A673 (cell line): ENCODE results near the gene KAT8. TPM values are rescaled to one million over a fixed set of nuclear protein-coding genes. Genes with fewer than 3 reads are reported as not detected.

Experiments used
- BruUV-seq: library from RNA; stranded (reverse); fragments of 400-500 nt; replicated peaks from 2 replicates; lab custom pipeline; 2021; lab: Mats Ljungman, UMichigan
- CTCF ChIA-PET: fragments of 300-600 bp; sonication (Branson Sonifier 250); formaldehyde crosslinking; loops from one replicate; lab custom pipeline; 2022; ENCODE audit warnings: antibody characterized with exemption; lab: Charles Lee
- POLR2A ChIA-PET: fragments of 300-600 bp; sonication (Branson Sonifier 250); formaldehyde crosslinking; loops from one replicate; lab custom pipeline; 2022; ENCODE audit warnings: antibody characterized with exemption; ENCODE audit not compliant: low non-redundant PET; lab: Charles Lee
- DNase-seq: peaks from one replicate; pipeline ENCODE4 v3.0.0-alpha.2; 2015; ENCODE audit warnings: low spot score
- H3K27ac ChIP-seq: fragments of 200-600 bp; sonication (generic); 2 replicates; pipeline ENCODE4 v1.5.1; 2016; ENCODE audit warnings: mixed run types, low read depth, mild to moderate bottlenecking, mixed read lengths, antibody characterized with exemption, low read length; ENCODE audit not compliant: poor library complexity, severe bottlenecking
- H3K27me3 ChIP-seq: fragments of 200-600 bp; sonication (generic); replicated peaks from 2 replicates; pipeline ENCODE4 v1.6.1; 2017; ENCODE audit warnings: mixed run types, low read depth, mild to moderate bottlenecking, mixed read lengths, antibody characterized with exemption, low read length; ENCODE audit not compliant: insufficient read depth, poor library complexity
- H3K36me3 ChIP-seq: fragments of 200-600 bp; sonication (generic); 2 replicates; pipeline ENCODE4 v1.6.1; 2016; ENCODE audit warnings: mixed run types, mild to moderate bottlenecking, mixed read lengths, antibody characterized with exemption, low read length; ENCODE audit not compliant: insufficient read depth, poor library complexity, severe bottlenecking
- H3K4me1 ChIP-seq: fragments of 200-600 bp; sonication (generic); 2 replicates; pipeline ENCODE4 v1.6.1; 2017; ENCODE audit warnings: mixed run types, mild to moderate bottlenecking, mixed read lengths, antibody characterized with exemption, low read length; ENCODE audit not compliant: insufficient read depth, poor library complexity, severe bottlenecking
- H3K4me3 ChIP-seq: fragments of 200-600 bp; sonication (generic); 2 replicates; pipeline ENCODE4 v1.5.1; 2016; ENCODE audit warnings: low read depth, mixed run types, mild to moderate bottlenecking, mixed read lengths, low read length; ENCODE audit not compliant: poor library complexity, severe bottlenecking
- H3K9me3 ChIP-seq: fragments of 200-600 bp; sonication (generic); 2 replicates; pipeline ENCODE4 v1.6.1; 2016; ENCODE audit warnings: mixed run types, low read depth, mild to moderate bottlenecking, mixed read lengths, antibody characterized with exemption, low read length; ENCODE audit not compliant: poor library complexity, severe bottlenecking
- CTCF ChIP-seq: fragments of 300-800, 200-600 bp; sonication (generic); conservative IDR thresholded peaks from 2 replicates; pipeline ENCODE4 v1.5.1; 2017; ENCODE audit warnings: low read depth, mild to moderate bottlenecking, antibody characterized with exemption, low read length, moderate library complexity, mixed read lengths
- EZH2 ChIP-seq: fragments of 200-600 bp; sonication (generic); IDR thresholded peaks from 2 replicates; pipeline ENCODE4 v1.6.1; 2017; ENCODE audit warnings: borderline replicate concordance, low read depth, mild to moderate bottlenecking, mixed read lengths, antibody characterized with exemption, low read length; ENCODE audit not compliant: poor library complexity, severe bottlenecking
- intact Hi-C: fragments of 100-400 bp; cut with micrococcal nuclease; formaldehyde crosslinking; loops from one replicate; pipeline ENCODE4 v1.10.0; 2022; ENCODE audit not compliant: unreplicated experiment
- total RNA-seq: library from RNA; stranded (reverse); gene quantifications from 2 replicates; pipeline ENCODE4 v1.2.3, GENCODE V29; 2021

The KAT8 gene
- total RNA-seq, 1 experiment from 2014 or later: 65.4 TPM

GRCh38 chr16:31134091-31134571 lies 16.7 kb downstream of the KAT8 start:
- Histone ChIP-seq H3K9me3 (no peaks in the 10 kb centered on the region), H3K4me3 (no peak overlapping the region), H3K36me3 (peaks cover 8% of the 10 kb centered on the region), H3K27ac (no peak overlapping the region), H3K4me1 (no peaks in the 10 kb centered on the region), H3K27me3 (no peaks in the 10 kb centered on the region)
- intact Hi-C loops: no loop called here
- POLR2A ChIA-PET: no interaction called here
- CTCF ChIA-PET: no interaction called here
- TF ChIP-seq CTCF (no peak), EZH2 (no peak)
- DNase-seq: no peak
- BruUV-seq: no TSS peak

- Histone ChIP-seq H3K9me3 (no peaks in the 10 kb centered on the region), H3K27ac (no peak overlapping the region), H3K27me3 (no peaks in the 10 kb centered on the region), H3K36me3 (peaks cover 8% of the 10 kb centered on the region), H3K4me1 (no peaks in the 10 kb centered on the region), H3K4me3 (no peak overlapping the region)
- BruUV-seq: no TSS peak
- no peak for TF ChIP-seq CTCF
- no peak for TF ChIP-seq EZH2
- CTCF ChIA-PET: no interaction called here
- POLR2A ChIA-PET: no interaction called here
- intact Hi-C loops: no loop called here
- DNase-seq: no peak
These were observed 17.4 kb downstream of the KAT8 start for GRCh38 chr16:31134625-31135534.

- no peak for TF ChIP-seq CTCF
- TF ChIP-seq EZH2: no peak
- DNase-seq: no peak
- BruUV-seq: no TSS peak
- peaks cover 5% of the 10 kb centered on the region for H3K36me3 ChIP-seq
- H3K27ac ChIP-seq: no peak within 1 kb of the TSS
- H3K4me1 ChIP-seq: no peaks in the 10 kb centered on the region
- H3K4me3 ChIP-seq: no peak within 1 kb of the TSS
- H3K27me3 ChIP-seq: no peaks in the 10 kb centered on the region
- POLR2A ChIA-PET: interaction anchor here (0.6 kb wide), 1 partner anchor 166 kb away, joined by 3 read pairs; no protein-coding TSS in a partner anchor
- intact Hi-C loops: no loop called here
- CTCF ChIA-PET: no interaction called here
- no peaks in the 10 kb centered on the region for H3K9me3 ChIP-seq
These were observed 18.2 kb downstream of the KAT8 start, which contains the start of gene PRSS8 for GRCh38 chr16:31135535-31136286. TSS of gene PRSS8 (minus strand) at chr16:31135727. CDS start at chr16:31135498, 229 bp downstream.
